Measurements from ENCODE around the gene SWI5.

SWI5 gene

GRCh38 chr9:128253140-128253990 is 22.7 kb upstream of the SWI5 start:
- peaks cover 0 to 17% of the 10 kb centered on the region in 2 donors for H3K4me1 ChIP-seq (ENCODE audit: control insufficient read depth in 1 of 2, insufficient read depth in 2 of 2, low read length in 2 of 2)
- no peaks in the 10 kb centered on the region for H3K9me3 ChIP-seq (ENCODE audit: control insufficient read depth in 1 of 2, low read length in 2 of 2)
- no peaks in the 10 kb centered on the region for H3K27me3 ChIP-seq (ENCODE audit: low read depth, low read length)
- no peak overlapping the region for H3K27ac ChIP-seq (ENCODE audit: low read length)
- H3K4me3 ChIP-seq (ENCODE audit: low read depth in 1 of 2, low read length in 2 of 2), result no peak overlapping the region
- H3K36me3 ChIP-seq (ENCODE audit: control insufficient read depth in 1 of 2, insufficient read depth in 2 of 2, low read length in 2 of 2), result peaks cover 3 to 16% of the 10 kb centered on the region in 2 donors

DNA sequence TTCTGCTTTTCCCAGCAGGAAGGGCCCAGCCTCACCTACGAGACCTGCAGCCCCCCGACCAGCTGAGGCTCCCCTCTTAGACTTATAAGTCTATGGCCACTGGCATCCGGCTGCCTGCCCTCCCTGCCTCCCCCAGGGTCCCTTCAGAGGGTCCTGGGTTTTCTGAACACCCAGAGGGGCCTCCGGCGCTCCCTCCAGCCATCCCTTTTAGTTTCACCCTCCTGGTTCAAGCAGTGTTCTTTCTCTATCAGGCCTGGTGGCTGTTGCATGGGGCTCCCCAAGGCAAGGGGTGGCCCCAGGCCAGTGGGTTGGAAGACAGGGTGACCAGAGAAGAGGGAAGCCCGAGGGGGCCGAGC is 22.1 kb upstream of the SWI5 start:
- peaks cover 8 to 22% of the 10 kb centered on the region in 2 donors for H3K36me3 ChIP-seq (ENCODE audit: control insufficient read depth in 1 of 2, insufficient read depth in 2 of 2, low read length in 2 of 2)
- peaks cover 0 to 17% of the 10 kb centered on the region in 2 donors for H3K4me1 ChIP-seq (ENCODE audit: control insufficient read depth in 1 of 2, insufficient read depth in 2 of 2, low read length in 2 of 2)
- H3K27me3 ChIP-seq (ENCODE audit: low read depth, low read length), result no peaks in the 10 kb centered on the region
- no peak overlapping the region for H3K27ac ChIP-seq (ENCODE audit: low read length)
- no peak overlapping the region for H3K4me3 ChIP-seq (ENCODE audit: low read depth in 1 of 2, low read length in 2 of 2)
- H3K9me3 ChIP-seq (ENCODE audit: control insufficient read depth in 1 of 2, low read length in 2 of 2), result no peaks in the 10 kb centered on the region

DNA sequence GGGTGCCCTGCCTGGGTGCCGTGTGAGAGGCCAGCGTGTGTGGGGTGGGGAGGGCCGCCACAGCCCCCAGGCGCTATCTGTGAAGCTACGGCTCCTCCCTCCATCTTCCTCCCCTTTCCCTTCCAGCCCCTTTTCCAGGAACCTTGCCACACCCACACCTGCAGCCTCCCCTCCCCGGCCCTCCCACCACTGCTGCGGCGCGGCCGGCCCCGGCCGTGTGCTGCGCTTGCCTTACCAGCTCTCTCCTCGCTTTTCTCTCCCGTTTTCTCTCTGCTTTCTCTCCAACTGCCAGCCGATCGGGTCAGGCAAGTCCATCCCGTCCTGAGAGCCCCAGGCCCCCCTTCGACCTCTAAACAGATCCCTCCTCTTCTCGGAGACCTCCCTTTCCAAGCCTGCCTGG is 21.7 kb upstream of the SWI5 start:
- Histone ChIP-seq H3K27ac (ENCODE audit: low read length) (no peak overlapping the region), H3K27me3 (ENCODE audit: low read depth, low read length) (no peaks in the 10 kb centered on the region)

GRCh38 chr9:128254855-128255759 is 21.0 kb upstream of the SWI5 start:
- peaks cover 0 to 16% of the 10 kb centered on the region in 2 donors for H3K4me1 ChIP-seq (ENCODE audit: control insufficient read depth in 1 of 2, insufficient read depth in 2 of 2, low read length in 2 of 2)
- no peaks in the 10 kb centered on the region for H3K27me3 ChIP-seq (ENCODE audit: low read depth, low read length)
- no peaks in the 10 kb centered on the region for H3K9me3 ChIP-seq (ENCODE audit: control insufficient read depth in 1 of 2, low read length in 2 of 2)
- no peak overlapping the region for H3K4me3 ChIP-seq (ENCODE audit: low read depth in 1 of 2, low read length in 2 of 2)
- H3K27ac ChIP-seq (ENCODE audit: low read length), result no peak overlapping the region
- H3K36me3 ChIP-seq (ENCODE audit: control insufficient read depth in 1 of 2, insufficient read depth in 2 of 2, low read length in 2 of 2), result peaks cover 12 to 33% of the 10 kb centered on the region in 2 donors

More for the DNA sequence above, 21.7 kb upstream of the SWI5 start:
- Histone ChIP-seq H3K4me1 (ENCODE audit: control insufficient read depth in 1 of 2, insufficient read depth in 2 of 2, low read length in 2 of 2) (peaks cover 0 to 17% of the 10 kb centered on the region in 2 donors), H3K4me3 (ENCODE audit: low read depth in 1 of 2, low read length in 2 of 2) (no peak overlapping the region), H3K9me3 (ENCODE audit: control insufficient read depth in 1 of 2, low read length in 2 of 2) (no peaks in the 10 kb centered on the region), H3K36me3 (ENCODE audit: control insufficient read depth in 1 of 2, insufficient read depth in 2 of 2, low read length in 2 of 2) (peaks cover 12 to 26% of the 10 kb centered on the region in 2 donors)

DNA sequence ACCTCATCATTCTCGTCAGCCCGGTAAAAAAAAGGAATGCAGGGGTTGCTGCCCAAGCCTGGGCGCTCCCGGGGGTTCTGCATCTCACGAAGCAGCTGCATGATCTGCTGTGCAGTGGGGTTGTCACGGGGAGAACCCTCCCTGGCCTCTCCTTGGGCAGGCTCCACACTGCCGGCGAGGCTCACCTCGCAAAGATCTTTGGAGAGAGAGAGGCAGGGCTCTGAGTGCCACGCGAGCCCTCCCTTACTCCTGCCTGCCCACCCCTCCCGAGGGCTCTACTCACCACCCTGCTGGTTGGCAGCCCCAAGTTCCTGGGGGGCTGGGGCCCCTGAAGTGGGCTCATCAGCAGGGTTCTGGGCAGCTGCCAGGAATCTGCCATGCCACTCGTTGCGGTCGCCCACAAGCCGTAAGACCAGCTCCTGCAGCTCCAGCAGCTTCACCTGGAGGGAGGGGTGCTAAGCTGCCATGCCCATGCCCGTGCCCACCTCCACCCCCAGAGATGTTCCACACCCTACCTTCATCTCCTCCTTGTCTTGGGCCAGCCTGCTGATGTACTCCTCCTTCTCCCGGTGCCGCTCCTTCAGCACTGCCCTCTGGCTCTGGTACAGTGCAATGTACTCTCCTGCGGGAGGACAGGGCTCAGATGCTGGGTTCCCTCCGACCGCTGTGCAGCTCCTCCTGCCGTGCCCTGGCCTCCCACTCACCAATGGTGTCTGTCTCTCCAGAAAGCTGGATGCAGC is 18.8 kb upstream of the SWI5 start:
- H3K9me3 ChIP-seq (ENCODE audit: control insufficient read depth in 1 of 2, low read length in 2 of 2), result no peaks in the 10 kb centered on the region
- H3K27me3 ChIP-seq (ENCODE audit: low read depth, low read length), result no peaks in the 10 kb centered on the region
- H3K36me3 ChIP-seq (ENCODE audit: control insufficient read depth in 1 of 2, insufficient read depth in 2 of 2, low read length in 2 of 2), result peaks cover 25 to 55% of the 10 kb centered on the region in 2 donors
- H3K4me3 ChIP-seq (ENCODE audit: low read depth in 1 of 2, low read length in 2 of 2), result no peak overlapping the region
- H3K4me1 ChIP-seq (ENCODE audit: control insufficient read depth in 1 of 2, insufficient read depth in 2 of 2, low read length in 2 of 2), result no peaks in the 10 kb centered on the region
- no peak overlapping the region for H3K27ac ChIP-seq (ENCODE audit: low read length)

- H3K4me1 ChIP-seq (ENCODE audit: control insufficient read depth in 1 of 2, insufficient read depth in 2 of 2, low read length in 2 of 2), result no peaks in the 10 kb centered on the region
- H3K36me3 ChIP-seq (ENCODE audit: control insufficient read depth in 1 of 2, insufficient read depth in 2 of 2, low read length in 2 of 2), result peaks cover 31 to 61% of the 10 kb centered on the region in 2 donors
- H3K27ac ChIP-seq (ENCODE audit: low read length), result no peak overlapping the region
- H3K4me3 ChIP-seq (ENCODE audit: low read depth in 1 of 2, low read length in 2 of 2), result no peak overlapping the region
- no peaks in the 10 kb centered on the region for H3K9me3 ChIP-seq (ENCODE audit: control insufficient read depth in 1 of 2, low read length in 2 of 2)
- H3K27me3 ChIP-seq (ENCODE audit: low read depth, low read length), result no peaks in the 10 kb centered on the region
Measured at GRCh38 chr9:128257907-128258306, 18.2 kb upstream of the SWI5 start.

DNA sequence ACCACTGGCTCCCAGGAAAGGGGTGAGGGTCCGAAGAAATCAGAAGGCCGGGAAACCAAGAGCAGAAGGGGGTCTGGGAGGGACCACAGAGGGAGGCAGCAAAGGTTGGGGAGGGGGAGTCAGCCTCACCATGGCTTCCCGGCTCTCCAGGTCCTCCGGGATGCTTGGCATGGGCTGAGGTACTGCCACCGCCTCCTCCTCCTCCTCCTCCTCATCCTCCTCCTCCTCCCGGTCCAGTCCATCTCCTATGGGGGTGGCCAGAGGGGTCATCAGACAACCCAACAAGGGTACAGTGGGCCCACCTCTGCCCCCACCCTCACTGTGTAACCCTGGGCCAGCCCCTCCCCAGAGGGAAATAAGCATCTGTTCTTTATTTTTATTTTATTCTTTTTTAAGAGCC is 17.8 kb upstream of the SWI5 start:
- Histone ChIP-seq H3K4me3 (ENCODE audit: low read depth in 1 of 2, low read length in 2 of 2) (no peak overlapping the region), H3K9me3 (ENCODE audit: control insufficient read depth in 1 of 2, low read length in 2 of 2) (no peaks in the 10 kb centered on the region), H3K27ac (ENCODE audit: low read length) (no peak overlapping the region), H3K27me3 (ENCODE audit: low read depth, low read length) (no peaks in the 10 kb centered on the region), H3K4me1 (ENCODE audit: control insufficient read depth in 1 of 2, insufficient read depth in 2 of 2, low read length in 2 of 2) (no peaks in the 10 kb centered on the region), H3K36me3 (ENCODE audit: control insufficient read depth in 1 of 2, insufficient read depth in 2 of 2, low read length in 2 of 2) (peaks cover 32 to 65% of the 10 kb centered on the region in 2 donors)

DNA sequence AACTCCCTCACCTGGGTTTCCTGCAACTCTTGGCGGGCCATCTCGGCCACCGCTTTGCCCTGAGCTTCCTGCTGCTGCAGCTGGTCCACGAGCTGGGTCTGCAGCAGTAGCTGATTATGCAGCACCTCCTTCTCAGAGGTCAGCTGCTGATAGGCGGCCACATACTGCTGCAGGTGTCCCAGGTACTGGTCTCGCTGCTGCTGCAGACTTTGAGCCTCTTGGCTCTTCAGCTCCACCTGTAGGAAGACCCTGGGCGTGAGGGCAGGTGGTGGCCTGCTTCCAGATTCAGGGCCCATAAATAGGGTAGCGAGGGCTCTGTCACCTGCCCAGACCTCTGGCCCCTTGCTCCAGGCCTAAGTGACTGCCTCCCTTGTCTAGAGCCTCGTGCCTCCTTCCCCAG is 16.9 kb upstream of the SWI5 start:
- H3K27me3 ChIP-seq (ENCODE audit: low read depth, low read length), result no peaks in the 10 kb centered on the region
- no peaks in the 10 kb centered on the region for H3K9me3 ChIP-seq (ENCODE audit: control insufficient read depth in 1 of 2, low read length in 2 of 2)
- peaks cover 32 to 65% of the 10 kb centered on the region in 2 donors for H3K36me3 ChIP-seq (ENCODE audit: control insufficient read depth in 1 of 2, insufficient read depth in 2 of 2, low read length in 2 of 2)
- no peak overlapping the region for H3K27ac ChIP-seq (ENCODE audit: low read length)
- no peak overlapping the region for H3K4me3 ChIP-seq (ENCODE audit: low read depth in 1 of 2, low read length in 2 of 2)
- H3K4me1 ChIP-seq (ENCODE audit: control insufficient read depth in 1 of 2, insufficient read depth in 2 of 2, low read length in 2 of 2), result no peaks in the 10 kb centered on the region

- Histone ChIP-seq H3K27me3 (ENCODE audit: low read depth, low read length) (no peaks in the 10 kb centered on the region), H3K36me3 (ENCODE audit: control insufficient read depth in 1 of 2, insufficient read depth in 2 of 2, low read length in 2 of 2) (peaks cover 36 to 74% of the 10 kb centered on the region in 2 donors), H3K4me3 (ENCODE audit: low read depth in 1 of 2, low read length in 2 of 2) (no peak overlapping the region), H3K27ac (ENCODE audit: low read length) (no peak overlapping the region), H3K9me3 (ENCODE audit: control insufficient read depth in 1 of 2, low read length in 2 of 2) (no peaks in the 10 kb centered on the region), H3K4me1 (ENCODE audit: control insufficient read depth in 1 of 2, insufficient read depth in 2 of 2, low read length in 2 of 2) (no peaks in the 10 kb centered on the region)
Measured at GRCh38 chr9:128260340-128260739, 15.7 kb upstream of the SWI5 start.

GRCh38 chr9:128262687-128263086 is 13.4 kb upstream of the SWI5 start:
- H3K27ac ChIP-seq (ENCODE audit: low read length), result no peak overlapping the region
- H3K27me3 ChIP-seq (ENCODE audit: low read depth, low read length), result no peaks in the 10 kb centered on the region
- H3K36me3 ChIP-seq (ENCODE audit: control insufficient read depth in 1 of 2, insufficient read depth in 2 of 2, low read length in 2 of 2), result peaks cover 51 to 89% of the 10 kb centered on the region in 2 donors
- H3K4me1 ChIP-seq (ENCODE audit: control insufficient read depth in 1 of 2, insufficient read depth in 2 of 2, low read length in 2 of 2), result no peaks in the 10 kb centered on the region
- H3K4me3 ChIP-seq (ENCODE audit: low read depth in 1 of 2, low read length in 2 of 2), result no peak overlapping the region
- H3K9me3 ChIP-seq (ENCODE audit: control insufficient read depth in 1 of 2, low read length in 2 of 2), result no peaks in the 10 kb centered on the region

- Histone ChIP-seq H3K4me3 (ENCODE audit: low read depth in 1 of 2, low read length in 2 of 2) (no peak overlapping the region), H3K27ac (ENCODE audit: low read length) (no peak overlapping the region), H3K9me3 (ENCODE audit: control insufficient read depth in 1 of 2, low read length in 2 of 2) (no peaks in the 10 kb centered on the region), H3K4me1 (ENCODE audit: control insufficient read depth in 1 of 2, insufficient read depth in 2 of 2, low read length in 2 of 2) (no peaks in the 10 kb centered on the region), H3K36me3 (ENCODE audit: control insufficient read depth in 1 of 2, insufficient read depth in 2 of 2, low read length in 2 of 2) (peaks cover 40 to 74% of the 10 kb centered on the region in 2 donors), H3K27me3 (ENCODE audit: low read depth, low read length) (no peaks in the 10 kb centered on the region)
Measured at GRCh38 chr9:128265348-128265847, 10.7 kb upstream of the SWI5 start.
